Effector CD4-positive, alpha-beta T cell (primary cell): ENCODE measurements around the gene TLK2.
"Not testable (repeated sequence)": the region's sequence is repeated elsewhere in the genome, so short reads cannot be mapped to it uniquely, and the experiment has no call there.

Source experiments
- DNase-seq: peaks from one replicate; pipeline ENCODE4 v3.0.0-alpha.2; 2020

Gene TLK2

GRCh38 chr17:62605588-62605987 lies 127.0 kb downstream of the TLK2 start:
- no peak for DNase-seq

GRCh38 chr17:62611292-62611691 lies 132.7 kb downstream of the TLK2 start:
- no peak for DNase-seq

GRCh38 chr17:62611728-62612127 lies 133.1 kb downstream of the TLK2 start:
- no peak for DNase-seq

- not testable (repeated sequence) for DNase-seq
These were observed 133.7 kb downstream of the TLK2 start for GRCh38 chr17:62612289-62612688.

GRCh38 chr17:62613095-62613494 lies 134.5 kb downstream of the TLK2 start:
- not testable (repeated sequence) for DNase-seq

GRCh38 chr17:62614142-62614541 lies 135.5 kb downstream of the TLK2 start:
- DNase-seq, result no peak

GRCh38 chr17:62615503-62615902 lies 136.9 kb downstream of the TLK2 start:
- DNase-seq, result no peak

- no peak for DNase-seq
These were observed 138.6 kb downstream of the TLK2 start for GRCh38 chr17:62616993-62617893.

GRCh38 chr17:62617894-62618472 lies 139.4 kb downstream of the TLK2 start:
- no peak for DNase-seq

GRCh38 chr17:62618647-62619416 lies 140.2 kb downstream of the TLK2 start:
- DNase-seq, result no peak

- no peak for DNase-seq
These were observed 141.0 kb downstream of the TLK2 start for GRCh38 chr17:62619417-62620155.

- DNase-seq, result no peak
These were observed 142.6 kb downstream of the TLK2 start for GRCh38 chr17:62621223-62621622.

GRCh38 chr17:62625184-62625869 lies 146.7 kb downstream of the TLK2 start:
- DNase-seq, result no peak

- DNase-seq, result no peak
These were observed 147.2 kb downstream of the TLK2 start for GRCh38 chr17:62625870-62626200.

- no peak for DNase-seq
These were observed 148.1 kb downstream of the TLK2 start for GRCh38 chr17:62626719-62627218.

- DNase-seq, result no peak
These were observed 148.7 kb downstream of the TLK2 start, which contains the start of gene MRC2 for GRCh38 chr17:62627219-62627903. MRC2 (plus strand) TSS chr17:62627670; CDS start chr17:62627803, 133 bp downstream.

- no peak for DNase-seq
These were observed 149.4 kb downstream of the TLK2 start for GRCh38 chr17:62627904-62628633.

GRCh38 chr17:62628831-62629555 lies 150.4 kb downstream of the TLK2 start:
- DNase-seq, result no peak

- no peak for DNase-seq
These were observed 151.1 kb downstream of the TLK2 start for GRCh38 chr17:62629556-62630364.
